A549 (cell line): ENCODE results near the gene SP6. TPM values are rescaled to one million over a fixed set of nuclear protein-coding genes. Genes with fewer than 3 reads are reported as not detected.

Experiments
- ATAC-seq, 2 experiments: fragments of 200-7000 bp in 1 of 2; fragments of >200 bp in 1 of 2; cut with Nextera tagmentation in 1 of 2; cut with Tn5 transposase in 1 of 2; 3 replicates each; pipeline versions ENCODE4 v1.8.0 to v1.9.1; 2018 to 2020; ENCODE audit warnings: mild to moderate bottlenecking in 1 of 2, moderate library complexity in 1 of 2
- CTCF ChIA-PET: fragments of 300-600 bp; sonication (Branson Sonifier 250); formaldehyde crosslinking; extraction: SDS; loops from one replicate; lab custom pipeline; 2021; ENCODE audit warnings: antibody characterized with exemption, inconsistent platforms; lab: Yijun Ruan, JAX
- POLR2A ChIA-PET: fragments of 350-600 bp; formaldehyde crosslinking; extraction: SDS; loops from one replicate; lab custom pipeline; 2021; ENCODE audit warnings: antibody characterized with exemption, inconsistent platforms; lab: Yijun Ruan, JAX
- DNase-seq, 2 experiments: peaks; one replicate each; pipeline versions ENCODE4 v3.0.0 to v3.0.0-alpha.2; 2011 to 2016; ENCODE audit warnings: low read depth in 1 of 2, low spot score in 1 of 2
- FAIRE-seq: peaks from 2 replicates; lab custom pipeline; 2011; peaks lifted over from hg19 to GRCh38; lab: Jason Lieb, UNC
- H3K27ac ChIP-seq, 2 experiments: fragments of >200 bp; sonication (Bioruptor Twin); formaldehyde crosslinking; 3 replicates each; pipeline ENCODE4 v1.5.1; 2016 to 2017
- H3K4me1 ChIP-seq: fragments of >200 bp; sonication (Bioruptor Twin); formaldehyde crosslinking; 3 replicates; pipeline ENCODE4 v1.6.1; 2016
- H3K4me2 ChIP-seq: fragments of >200 bp; sonication (Bioruptor Twin); formaldehyde crosslinking; 3 replicates; pipeline ENCODE4 v1.6.1; 2016
- H3K4me3 ChIP-seq: fragments of >200 bp; sonication (Bioruptor Twin); formaldehyde crosslinking; 3 replicates; pipeline ENCODE4 v1.5.1; 2016
- H3K9me3 ChIP-seq: fragments of >200 bp; sonication (Bioruptor Twin); formaldehyde crosslinking; 3 replicates; pipeline ENCODE4 v1.6.1; 2016
- BHLHE40 ChIP-seq: IDR thresholded peaks from 2 replicates; pipeline ENCODE4 v1.6.1; 2012; ENCODE audit warnings: low read depth, low read length, inconsistent platforms
- CBX2 ChIP-seq: fragments of 200-600 bp; sonication (generic); IDR thresholded peaks from 2 replicates; pipeline ENCODE4 v1.6.1; 2016; ENCODE audit warnings: low read depth, mild to moderate bottlenecking, borderline replicate concordance
- EHMT2 ChIP-seq: fragments of 200-600 bp; sonication (generic); IDR thresholded peaks from 2 replicates; pipeline ENCODE4 v1.6.1; 2016; ENCODE audit warnings: antibody characterized with exemption, low read depth, mild to moderate bottlenecking, moderate library complexity
- FOSB ChIP-seq: fragments of 250-450 bp; sonication (Bioruptor Pico); IDR thresholded peaks from 2 replicates; pipeline ENCODE4 v1.5.0; 2020; ENCODE audit warnings: mild to moderate bottlenecking, moderate library complexity
- FOSL2 ChIP-seq, 2 experiments: fragments of 450-650 bp in 1 of 2; fragments of >200 bp in 1 of 2; sonication (Bioruptor Twin) in 1 of 2; formaldehyde crosslinking; IDR thresholded peaks; 2 replicates each; pipeline versions ENCODE4 v1.5.0 to v1.6.1; 2016 to 2020; ENCODE audit warnings: mild to moderate bottlenecking in 1 of 2, moderate library complexity in 1 of 2
- HDAC2 ChIP-seq: fragments of 200-600 bp; sonication (generic); IDR thresholded peaks from 2 replicates; pipeline ENCODE4 v1.6.1; 2016
- HOXA7 ChIP-seq: fragments of 250-450 bp; sonication (Bioruptor Pico); IDR thresholded peaks from 2 replicates; pipeline ENCODE4 v1.5.0; 2020; ENCODE audit warnings: mild to moderate bottlenecking, moderate library complexity
- HOXB13 ChIP-seq: fragments of 250-450 bp; sonication (Bioruptor Pico); IDR thresholded peaks from 2 replicates; pipeline ENCODE4 v1.5.0; 2020; ENCODE audit warnings: low read depth, mild to moderate bottlenecking, moderate library complexity
- JUN ChIP-seq, 2 experiments: fragments of >200 bp; sonication (Bioruptor Twin); formaldehyde crosslinking; IDR thresholded peaks; 2 replicates in 1 of 2; 3 replicates in 1 of 2; pipeline ENCODE4 v1.6.1; 2016 to 2017
- JUNB ChIP-seq: fragments of >200 bp; sonication (Bioruptor Twin); formaldehyde crosslinking; IDR thresholded peaks from 2 replicates; pipeline ENCODE4 v1.6.1; 2016
- NPAS2 ChIP-seq: fragments of 250-450 bp; sonication (Bioruptor Pico); IDR thresholded peaks from 2 replicates; pipeline ENCODE4 v1.8.0; 2022; ENCODE audit warnings: mild to moderate bottlenecking, moderate library complexity, borderline replicate concordance
- POLR2A ChIP-seq: IDR thresholded peaks from 2 replicates; pipeline ENCODE4 v1.6.1; 2012; ENCODE audit warnings: mild to moderate bottlenecking, low read length
- POLR2AphosphoS2 ChIP-seq: conservative IDR thresholded peaks from 2 replicates; pipeline ENCODE4 v1.6.1; 2012; ENCODE audit warnings: low read length, improper control_type of control experiment, inconsistent platforms
- RAD21 ChIP-seq, 2 experiments: fragments of >200 bp in 1 of 2; sonication (Bioruptor Twin) in 1 of 2; formaldehyde crosslinking in 1 of 2; IDR thresholded peaks in 1 of 2; conservative IDR thresholded peaks in 1 of 2; 2 replicates in 1 of 2; 3 replicates in 1 of 2; pipeline ENCODE4 v1.6.1; 2012 to 2018; ENCODE audit warnings: inconsistent platforms in 1 of 2
- RARB ChIP-seq: fragments of 250-450 bp; sonication (Bioruptor Pico); IDR thresholded peaks from 2 replicates; pipeline ENCODE4 v1.8.0; 2021; ENCODE audit warnings: mild to moderate bottlenecking, moderate library complexity
- RNF2 ChIP-seq: fragments of 200-600 bp; sonication (generic); IDR thresholded peaks from 2 replicates; pipeline ENCODE4 v1.6.1; 2016; ENCODE audit warnings: low read depth, mild to moderate bottlenecking, antibody characterized with exemption, moderate library complexity, borderline replicate concordance
- SMC3 ChIP-seq: fragments of >200 bp; sonication (Bioruptor Twin); formaldehyde crosslinking; IDR thresholded peaks from 3 replicates; pipeline ENCODE4 v1.6.1; 2018; ENCODE audit warnings: inconsistent platforms
- TFCP2L1 ChIP-seq: fragments of 250-450 bp; sonication (Bioruptor Pico); IDR thresholded peaks from 2 replicates; pipeline ENCODE4 v1.5.0; 2021; ENCODE audit warnings: mild to moderate bottlenecking
- TP53 ChIP-seq: fragments of 250-450 bp; sonication (Bioruptor Pico); IDR thresholded peaks from 2 replicates; pipeline ENCODE4 v1.5.0; 2021; ENCODE audit warnings: mild to moderate bottlenecking, moderate library complexity
- ZFP36 ChIP-seq: fragments of 450-650 bp; IDR thresholded peaks from 2 replicates; pipeline ENCODE4 v1.6.1; 2014; ENCODE audit warnings: borderline replicate concordance; ENCODE audit not compliant: partially characterized antibody
- WGBS: methylation state at CpG from one replicate; pipeline ENCODE4 v1.1.6; 2017; ENCODE audit errors: missing lambda C conversion rate; 5-methylcytosine and 5-hydroxymethylcytosine counted together
- polyA minus RNA-seq: library from RNA; depleted of rRNA, polyadenylated mRNA; stranded (reverse); fragments of >200 nt; gene quantifications from 2 replicates; pipeline ENCODE4 v1.2.3, GENCODE V29; 2011; rRNA and poly(A)+ RNA removed
- polyA plus RNA-seq, 4 experiments: library from polyadenylated mRNA; depleted of rRNA in 3 of 4; stranded (reverse); fragments of >200 nt; fragmentation: RNase III in 1 of 4; extraction: RNeasy Plus Mini Kit Qiagen cat#74134 plus additional on column Dnase treatment in 1 of 4; gene quantifications; 2 replicates in 3 of 4; 3 replicates in 1 of 4; pipeline ENCODE4 v1.2.3, GENCODE V29; 2011 to 2017
- TF ChIP-seq, protein P1 (sequence below): IDR thresholded peaks from 2 replicates; pipeline ENCODE4 v1.6.1; 2012; ENCODE audit warnings: low read depth, borderline replicate concordance
- TF ChIP-seq, protein P2 (sequence below): IDR thresholded peaks from 2 replicates; pipeline ENCODE4 v1.6.1; 2012
- TF ChIP-seq, protein P3 (sequence below): fragments of >200 bp; sonication (Bioruptor Twin); formaldehyde crosslinking; IDR thresholded peaks from 3 replicates; pipeline ENCODE4 v1.5.1; 2016
- TF ChIP-seq, protein P4 (sequence below): fragments of 200-600 bp; sonication (generic); IDR thresholded peaks from 2 replicates; pipeline ENCODE4 v1.6.1; 2016; ENCODE audit warnings: antibody characterized with exemption, mild to moderate bottlenecking, moderate library complexity
- TF ChIP-seq, protein P5 (sequence below): fragments of >200 bp; sonication (Bioruptor Twin); formaldehyde crosslinking; IDR thresholded peaks from 2 replicates; pipeline ENCODE4 v1.6.1; 2016

SP6 gene
- 0.61 and 0.67 TPM in 2 replicates for polyA plus RNA-seq (2011; rRNA removed)
- polyA plus RNA-seq (2012; cell fraction: cytosol; rRNA removed) = 0.83 and 1.4 TPM in 2 replicates
- polyA plus RNA-seq (2012; cell fraction: nucleus; rRNA removed) = 1.8 and 2.6 TPM in 2 replicates
- polyA plus RNA-seq (2017; fragmentation: RNase III; extraction: RNeasy Plus Mini Kit Qiagen cat#74134 plus additional on column Dnase treatment) = 2.0 to 2.3 TPM (median 2.1 TPM) in 3 replicates
- polyA minus RNA-seq = 0.24 and 0.50 TPM in 2 replicates

DNA sequence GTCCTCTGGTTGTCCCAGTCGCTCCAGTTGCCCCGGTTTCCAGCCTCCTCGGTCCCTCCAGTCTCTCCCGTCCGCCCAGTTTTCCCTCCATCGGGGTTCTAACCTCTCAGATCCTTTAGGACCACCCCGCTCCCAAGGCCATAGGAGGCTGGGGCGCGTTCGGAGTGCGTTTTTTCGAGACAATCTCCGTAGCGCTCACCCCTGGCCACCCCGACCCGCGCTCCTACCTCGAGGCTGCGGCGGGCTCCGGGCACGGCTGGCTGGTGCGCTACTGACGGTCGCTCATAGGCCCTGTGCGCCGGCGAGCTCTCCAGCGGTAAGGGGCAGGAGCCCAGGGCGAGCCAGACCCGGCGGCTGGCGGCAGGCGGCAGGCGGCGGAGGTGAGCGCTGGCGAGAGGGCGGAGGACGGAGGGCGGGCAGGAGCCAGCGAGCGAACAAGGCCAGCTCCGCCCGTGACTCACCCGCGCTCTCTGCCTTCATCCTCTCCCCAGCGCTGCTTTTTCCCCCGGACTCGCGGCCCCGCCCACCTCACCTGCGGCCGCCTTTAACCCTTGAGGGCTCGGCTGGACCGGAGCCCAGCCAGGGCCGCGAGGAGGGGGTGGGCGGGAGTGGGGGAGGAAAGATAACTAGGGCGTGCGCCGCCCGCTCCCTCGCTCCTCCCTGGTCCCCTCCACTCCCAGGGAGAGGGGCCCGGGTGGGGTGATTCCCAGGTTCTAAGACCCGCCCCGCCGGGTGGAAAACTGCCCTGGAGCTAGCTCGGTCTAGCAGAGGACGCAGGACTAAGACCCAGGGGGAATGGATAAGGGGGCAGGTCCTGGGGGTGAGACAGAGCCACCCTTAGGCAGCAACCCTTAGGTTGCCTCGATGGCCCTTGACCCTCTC lies at the start of gene SP6:
TSS of gene SP6 (minus strand) at position 472 of the 882 bp plus-strand sequence. CDS start 2,734 bp downstream, outside the sequence.
- no peak for FAIRE-seq
- POLR2A ChIA-PET = interaction anchor here (0.5 to 3.6 kb wide), 6 partner anchors 10 to 204 kb away, joined by 3 to 18 read pairs (median 4); partner anchors contain the start of genes LRRC46, MRPL10, PNPO and SCRN2
- 13% methylated on average over 60 of the region's 71 CpGs for WGBS
- H3K4me2 ChIP-seq = peak within 1 kb of the TSS; percentile 93
- TF ChIP-seq FOSL2 (IDR thresholded peaks at IDR 0.05) (0 out of 2 replicates have a peak, but pooled peaks have one; percentile 22), FOSL2 (CRISPR knock-in tag; IDR thresholded peaks at IDR 0.05) (peak; percentile 87), RARB (CRISPR knock-in tag) (no peak), HDAC2 (no peak), POLR2A (peak; percentile 74), RAD21 (conservative IDR thresholded peaks at IDR 0.05 in 1 of 2, IDR thresholded peaks at IDR 0.05 in 1 of 2) (peak in 1 of 2 experiments; percentile 31; a peak in 1 of 5 replicates), TP53 (CRISPR knock-in tag) (no peak), POLR2AphosphoS2 (no peak), HOXA7 (CRISPR knock-in tag) (no peak), HOXB13 (CRISPR knock-in tag) (no peak), JUN (IDR thresholded peaks at IDR 0.05) (0 out of 5 replicates have a peak, but pooled peaks of 1 of the 2 experiments have one; percentile 35), RNF2 (peak; percentile 58; the same call in 1 of the 2 replicates), EHMT2 (no peak), SMC3 (peak; percentile 30; the same call in 1 of the 3 replicates)
- TF ChIP-seq, protein P1, sequence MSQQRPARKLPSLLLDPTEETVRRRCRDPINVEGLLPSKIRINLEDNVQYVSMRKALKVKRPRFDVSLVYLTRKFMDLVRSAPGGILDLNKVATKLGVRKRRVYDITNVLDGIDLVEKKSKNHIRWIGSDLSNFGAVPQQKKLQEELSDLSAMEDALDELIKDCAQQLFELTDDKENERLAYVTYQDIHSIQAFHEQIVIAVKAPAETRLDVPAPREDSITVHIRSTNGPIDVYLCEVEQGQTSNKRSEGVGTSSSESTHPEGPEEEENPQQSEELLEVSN = peak; percentile 77
- TF ChIP-seq, protein P2, sequence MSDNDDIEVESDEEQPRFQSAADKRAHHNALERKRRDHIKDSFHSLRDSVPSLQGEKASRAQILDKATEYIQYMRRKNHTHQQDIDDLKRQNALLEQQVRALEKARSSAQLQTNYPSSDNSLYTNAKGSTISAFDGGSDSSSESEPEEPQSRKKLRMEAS = 0 out of 2 replicates have a peak, but pooled peaks have one; percentile 72
- TF ChIP-seq, protein P3, sequence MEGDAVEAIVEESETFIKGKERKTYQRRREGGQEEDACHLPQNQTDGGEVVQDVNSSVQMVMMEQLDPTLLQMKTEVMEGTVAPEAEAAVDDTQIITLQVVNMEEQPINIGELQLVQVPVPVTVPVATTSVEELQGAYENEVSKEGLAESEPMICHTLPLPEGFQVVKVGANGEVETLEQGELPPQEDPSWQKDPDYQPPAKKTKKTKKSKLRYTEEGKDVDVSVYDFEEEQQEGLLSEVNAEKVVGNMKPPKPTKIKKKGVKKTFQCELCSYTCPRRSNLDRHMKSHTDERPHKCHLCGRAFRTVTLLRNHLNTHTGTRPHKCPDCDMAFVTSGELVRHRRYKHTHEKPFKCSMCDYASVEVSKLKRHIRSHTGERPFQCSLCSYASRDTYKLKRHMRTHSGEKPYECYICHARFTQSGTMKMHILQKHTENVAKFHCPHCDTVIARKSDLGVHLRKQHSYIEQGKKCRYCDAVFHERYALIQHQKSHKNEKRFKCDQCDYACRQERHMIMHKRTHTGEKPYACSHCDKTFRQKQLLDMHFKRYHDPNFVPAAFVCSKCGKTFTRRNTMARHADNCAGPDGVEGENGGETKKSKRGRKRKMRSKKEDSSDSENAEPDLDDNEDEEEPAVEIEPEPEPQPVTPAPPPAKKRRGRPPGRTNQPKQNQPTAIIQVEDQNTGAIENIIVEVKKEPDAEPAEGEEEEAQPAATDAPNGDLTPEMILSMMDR = peak; percentile 27; the same call in 2 of the 3 replicates
- TF ChIP-seq, all 56 proteins: peak for 9
- peak within 1 kb of the TSS; percentile 50 for H3K4me3 ChIP-seq
- peak within 1 kb of the TSS; percentile 74 to 91 for H3K27ac ChIP-seq
- H3K9me3 ChIP-seq = no peaks in the 10 kb centered on the region
- CTCF ChIA-PET = interaction anchor here (0.6 to 36.3 kb wide), 12 partner anchors 6 to 625 kb away, joined by 3 to 1860 read pairs (median 12); partner anchors contain the start of genes CDK5RAP3, LRRC46, MRPL10 and SCRN2
- DNase-seq = peak; percentile 76 to 91
- peak; percentile 90 to 95 for ATAC-seq
- peaks cover 16% of the 10 kb centered on the region for H3K4me1 ChIP-seq

DNA sequence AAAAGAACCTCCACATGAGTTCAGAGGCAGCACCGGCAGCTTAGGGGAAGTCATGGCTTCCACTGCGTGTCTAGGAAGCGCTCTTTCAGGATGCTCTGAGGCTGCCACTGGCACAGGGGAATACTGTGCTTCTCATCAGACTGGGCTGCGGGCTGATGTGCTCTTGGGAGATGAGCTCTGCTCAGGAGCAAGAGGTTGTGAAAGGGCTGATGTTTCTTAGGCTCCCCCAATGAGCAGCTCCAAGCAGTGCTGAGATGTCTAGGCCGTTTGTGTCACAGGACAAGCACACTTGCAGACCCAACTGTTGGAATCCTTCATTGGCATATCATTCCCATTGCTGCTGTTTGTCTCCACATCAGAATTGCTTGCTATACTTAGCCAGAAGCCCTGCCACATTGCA lies 48.7 kb upstream of the SP6 start:
- DNase-seq = no peak
- TF ChIP-seq NPAS2 (CRISPR knock-in tag) (no peak), RARB (CRISPR knock-in tag) (no peak), POLR2A (no peak), CBX2 (no peak), ZFP36 (no peak), JUN (IDR thresholded peaks at IDR 0.05) (no peak), JUNB (no peak), TP53 (CRISPR knock-in tag) (no peak), TFCP2L1 (CRISPR knock-in tag) (no peak), BHLHE40 (no peak), RAD21 (conservative IDR thresholded peaks at IDR 0.05 in 1 of 2, IDR thresholded peaks at IDR 0.05 in 1 of 2) (no peak), FOSB (CRISPR knock-in tag) (no peak), FOSL2 (IDR thresholded peaks at IDR 0.05) (no peak), FOSL2 (CRISPR knock-in tag; IDR thresholded peaks at IDR 0.05) (no peak), EHMT2 (no peak)
- TF ChIP-seq, protein P2 = no peak
- TF ChIP-seq, protein P4, sequence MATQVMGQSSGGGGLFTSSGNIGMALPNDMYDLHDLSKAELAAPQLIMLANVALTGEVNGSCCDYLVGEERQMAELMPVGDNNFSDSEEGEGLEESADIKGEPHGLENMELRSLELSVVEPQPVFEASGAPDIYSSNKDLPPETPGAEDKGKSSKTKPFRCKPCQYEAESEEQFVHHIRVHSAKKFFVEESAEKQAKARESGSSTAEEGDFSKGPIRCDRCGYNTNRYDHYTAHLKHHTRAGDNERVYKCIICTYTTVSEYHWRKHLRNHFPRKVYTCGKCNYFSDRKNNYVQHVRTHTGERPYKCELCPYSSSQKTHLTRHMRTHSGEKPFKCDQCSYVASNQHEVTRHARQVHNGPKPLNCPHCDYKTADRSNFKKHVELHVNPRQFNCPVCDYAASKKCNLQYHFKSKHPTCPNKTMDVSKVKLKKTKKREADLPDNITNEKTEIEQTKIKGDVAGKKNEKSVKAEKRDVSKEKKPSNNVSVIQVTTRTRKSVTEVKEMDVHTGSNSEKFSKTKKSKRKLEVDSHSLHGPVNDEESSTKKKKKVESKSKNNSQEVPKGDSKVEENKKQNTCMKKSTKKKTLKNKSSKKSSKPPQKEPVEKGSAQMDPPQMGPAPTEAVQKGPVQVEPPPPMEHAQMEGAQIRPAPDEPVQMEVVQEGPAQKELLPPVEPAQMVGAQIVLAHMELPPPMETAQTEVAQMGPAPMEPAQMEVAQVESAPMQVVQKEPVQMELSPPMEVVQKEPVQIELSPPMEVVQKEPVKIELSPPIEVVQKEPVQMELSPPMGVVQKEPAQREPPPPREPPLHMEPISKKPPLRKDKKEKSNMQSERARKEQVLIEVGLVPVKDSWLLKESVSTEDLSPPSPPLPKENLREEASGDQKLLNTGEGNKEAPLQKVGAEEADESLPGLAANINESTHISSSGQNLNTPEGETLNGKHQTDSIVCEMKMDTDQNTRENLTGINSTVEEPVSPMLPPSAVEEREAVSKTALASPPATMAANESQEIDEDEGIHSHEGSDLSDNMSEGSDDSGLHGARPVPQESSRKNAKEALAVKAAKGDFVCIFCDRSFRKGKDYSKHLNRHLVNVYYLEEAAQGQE = no peak
- TF ChIP-seq, protein P5, sequence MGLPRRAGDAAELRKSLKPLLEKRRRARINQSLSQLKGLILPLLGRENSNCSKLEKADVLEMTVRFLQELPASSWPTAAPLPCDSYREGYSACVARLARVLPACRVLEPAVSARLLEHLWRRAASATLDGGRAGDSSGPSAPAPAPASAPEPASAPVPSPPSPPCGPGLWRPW = no peak
- Histone ChIP-seq H3K4me2 (no peak overlapping the region), H3K4me3 (no peak overlapping the region), H3K9me3 (no peaks in the 10 kb centered on the region), H3K27ac (no peak overlapping the region), H3K4me1 (peaks cover 12% of the 10 kb centered on the region)
- FAIRE-seq = no peak
- WGBS = 84% methylated on average over 5 of the region's 5 CpGs
- CTCF ChIA-PET = interaction anchor here (0.6 to 10.1 kb wide), 9 partner anchors 10 to 118 kb away, joined by 3 to 89 read pairs (median 3); partner anchors contain the start of genes CDK5RAP3 and SCRN2
- ATAC-seq = no peak
- POLR2A ChIA-PET = no interaction called here
